ENCODE measurements around the gene POLR2H.

POLR2H gene

GRCh38 chr3:184379358-184380184 lies 18.1 kb downstream of the POLR2H start, which contains the start of gene CHRD:
Gene CHRD (plus strand): TSS chr3:184380054. CDS start chr3:184380319, 265 bp downstream.
- TF ChIP-seq GATA3 (IDR thresholded peaks at IDR 0.05; ENCODE audit: low read depth, low read length) (no peak), GATA2 (IDR thresholded peaks at IDR 0.05; ENCODE audit: low read depth, low read length) (no peak)

DNA sequence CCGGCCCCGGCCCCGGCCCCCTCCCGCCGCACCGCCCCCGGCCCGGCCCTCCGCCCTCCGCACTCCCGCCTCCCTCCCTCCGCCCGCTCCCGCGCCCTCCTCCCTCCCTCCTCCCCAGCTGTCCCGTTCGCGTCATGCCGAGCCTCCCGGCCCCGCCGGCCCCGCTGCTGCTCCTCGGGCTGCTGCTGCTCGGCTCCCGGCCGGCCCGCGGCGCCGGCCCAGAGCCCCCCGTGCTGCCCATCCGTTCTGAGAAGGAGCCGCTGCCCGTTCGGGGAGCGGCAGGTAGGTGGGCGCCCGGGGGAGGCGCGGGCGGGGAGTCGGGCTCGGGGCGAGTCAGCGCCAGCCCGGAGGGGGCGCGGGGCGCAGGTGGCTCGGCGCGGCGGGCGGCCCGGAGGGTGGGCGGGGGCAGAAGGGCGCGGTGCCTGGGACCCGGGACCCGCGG lies 18.7 kb downstream of the POLR2H start:
- no peak for TF ChIP-seq GATA2 (IDR thresholded peaks at IDR 0.05; ENCODE audit: low read depth, low read length)
- TF ChIP-seq GATA3 (IDR thresholded peaks at IDR 0.05; ENCODE audit: low read depth, low read length), result no peak

GRCh38 chr3:184380627-184381260 lies 19.2 kb downstream of the POLR2H start:
- no peak for TF ChIP-seq GATA2 (IDR thresholded peaks at IDR 0.05; ENCODE audit: low read depth, low read length)
- TF ChIP-seq GATA3 (IDR thresholded peaks at IDR 0.05; ENCODE audit: low read depth, low read length), result no peak

GRCh38 chr3:184381261-184382224 lies 20.0 kb downstream of the POLR2H start:
- TF ChIP-seq GATA3 (IDR thresholded peaks at IDR 0.05; ENCODE audit: low read depth, low read length) (no peak), GATA2 (IDR thresholded peaks at IDR 0.05; ENCODE audit: low read depth, low read length) (no peak)

DNA sequence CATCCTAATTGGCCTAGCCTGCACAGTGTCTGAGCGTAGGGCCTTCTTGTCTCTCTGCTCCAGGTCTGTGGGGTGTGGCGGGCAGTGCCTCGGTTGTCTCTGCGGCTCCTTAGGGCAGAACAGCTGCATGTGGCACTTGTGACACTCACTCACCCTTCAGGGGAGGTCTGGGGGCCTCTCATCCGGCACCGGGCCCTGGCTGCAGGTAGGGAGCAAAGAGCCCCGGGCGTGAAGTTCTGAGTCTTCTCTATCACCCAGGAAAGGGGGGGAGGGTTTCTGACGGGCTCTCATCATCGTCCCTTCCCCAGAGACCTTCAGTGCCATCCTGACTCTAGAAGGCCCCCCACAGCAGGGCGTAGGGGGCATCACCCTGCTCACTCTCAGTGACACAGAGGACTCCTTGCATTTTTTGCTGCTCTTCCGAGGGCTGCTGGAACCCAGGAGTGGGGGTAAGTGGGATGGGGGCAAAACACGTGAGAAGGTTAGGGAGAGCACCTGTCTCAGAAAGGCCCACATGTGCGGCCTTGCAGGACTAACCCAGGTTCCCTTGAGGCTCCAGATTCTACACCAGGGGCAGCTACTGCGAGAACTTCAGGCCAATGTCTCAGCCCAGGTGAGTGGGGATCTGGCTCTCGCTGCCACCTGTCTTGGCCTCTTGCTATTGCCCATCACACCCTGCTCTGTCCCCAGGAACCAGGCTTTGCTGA lies 21.0 kb downstream of the POLR2H start:
- TF ChIP-seq GATA2 (IDR thresholded peaks at IDR 0.05; ENCODE audit: low read depth, low read length), result no peak
- TF ChIP-seq GATA3 (IDR thresholded peaks at IDR 0.05; ENCODE audit: low read depth, low read length), result no peak

DNA sequence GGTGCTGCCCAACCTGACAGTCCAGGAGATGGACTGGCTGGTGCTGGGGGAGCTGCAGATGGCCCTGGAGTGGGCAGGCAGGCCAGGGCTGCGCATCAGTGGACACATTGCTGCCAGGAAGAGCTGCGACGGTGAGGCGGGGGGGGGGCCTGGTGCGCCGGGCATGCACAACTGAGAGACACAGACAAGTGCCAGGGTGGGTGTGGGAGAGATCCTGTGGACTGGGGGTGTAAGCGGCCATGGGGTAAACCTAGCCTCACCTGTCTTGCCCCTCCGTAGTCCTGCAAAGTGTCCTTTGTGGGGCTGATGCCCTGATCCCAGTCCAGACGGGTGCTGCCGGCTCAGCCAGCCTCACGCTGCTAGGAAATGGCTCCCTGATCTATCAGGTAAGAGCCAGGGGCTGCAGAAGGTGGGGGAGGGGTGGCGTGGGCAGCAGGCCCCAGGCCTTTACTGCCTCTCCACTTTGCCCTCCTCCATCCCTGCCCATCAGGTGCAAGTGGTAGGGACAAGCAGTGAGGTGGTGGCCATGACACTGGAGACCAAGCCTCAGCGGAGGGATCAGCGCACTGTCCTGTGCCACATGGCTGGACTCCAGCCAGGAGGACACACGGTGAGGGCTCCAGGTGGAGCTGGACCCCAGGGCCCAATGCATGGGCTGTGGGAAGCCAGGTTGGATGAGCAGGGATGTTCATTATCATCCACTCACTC lies 21.7 kb downstream of the POLR2H start:
- TF ChIP-seq GATA3 (IDR thresholded peaks at IDR 0.05; ENCODE audit: low read depth, low read length) (no peak), GATA2 (IDR thresholded peaks at IDR 0.05; ENCODE audit: low read depth, low read length) (no peak)

DNA sequence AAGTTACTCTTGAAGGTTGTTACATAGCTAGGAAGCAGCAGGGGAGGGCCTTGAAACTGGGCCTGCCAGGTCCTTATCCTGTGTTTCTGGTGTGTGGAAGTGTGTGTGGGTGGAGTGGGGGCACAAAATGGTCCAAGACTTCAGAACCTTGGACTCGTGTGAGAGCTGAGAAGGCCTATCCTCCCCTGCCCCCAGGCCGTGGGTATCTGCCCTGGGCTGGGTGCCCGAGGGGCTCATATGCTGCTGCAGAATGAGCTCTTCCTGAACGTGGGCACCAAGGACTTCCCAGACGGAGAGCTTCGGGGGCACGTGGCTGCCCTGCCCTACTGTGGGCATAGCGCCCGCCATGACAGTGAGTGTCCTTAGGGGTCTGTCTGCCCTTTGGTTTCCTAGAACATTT lies 22.8 kb downstream of the POLR2H start:
- no peak for TF ChIP-seq GATA2 (IDR thresholded peaks at IDR 0.05; ENCODE audit: low read depth, low read length)
- TF ChIP-seq GATA3 (IDR thresholded peaks at IDR 0.05; ENCODE audit: low read depth, low read length), result no peak

DNA sequence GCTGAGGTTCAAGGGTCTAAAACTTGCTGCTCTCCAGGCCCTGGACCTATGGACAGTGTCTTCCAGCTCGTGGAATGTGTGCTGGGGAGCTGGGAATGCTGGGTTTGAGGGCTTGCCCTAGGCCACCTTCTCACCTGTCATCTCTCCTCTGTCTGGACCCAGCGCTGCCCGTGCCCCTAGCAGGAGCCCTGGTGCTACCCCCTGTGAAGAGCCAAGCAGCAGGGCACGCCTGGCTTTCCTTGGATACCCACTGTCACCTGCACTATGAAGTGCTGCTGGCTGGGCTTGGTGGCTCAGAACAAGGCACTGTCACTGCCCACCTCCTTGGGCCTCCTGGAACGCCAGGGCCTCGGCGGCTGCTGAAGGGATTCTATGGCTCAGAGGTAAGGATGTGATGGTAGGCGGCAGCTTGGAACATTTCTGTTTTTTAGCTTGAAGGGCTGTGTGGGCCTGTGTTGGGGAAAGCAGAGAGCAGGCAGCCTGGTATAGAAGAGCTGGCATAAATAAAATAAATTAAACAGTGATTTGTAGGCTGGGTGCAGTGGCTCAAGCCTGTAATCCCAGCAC lies 23.4 kb downstream of the POLR2H start:
- TF ChIP-seq GATA2 (IDR thresholded peaks at IDR 0.05; ENCODE audit: low read depth, low read length), result no peak
- TF ChIP-seq GATA3 (IDR thresholded peaks at IDR 0.05; ENCODE audit: low read depth, low read length), result no peak

DNA sequence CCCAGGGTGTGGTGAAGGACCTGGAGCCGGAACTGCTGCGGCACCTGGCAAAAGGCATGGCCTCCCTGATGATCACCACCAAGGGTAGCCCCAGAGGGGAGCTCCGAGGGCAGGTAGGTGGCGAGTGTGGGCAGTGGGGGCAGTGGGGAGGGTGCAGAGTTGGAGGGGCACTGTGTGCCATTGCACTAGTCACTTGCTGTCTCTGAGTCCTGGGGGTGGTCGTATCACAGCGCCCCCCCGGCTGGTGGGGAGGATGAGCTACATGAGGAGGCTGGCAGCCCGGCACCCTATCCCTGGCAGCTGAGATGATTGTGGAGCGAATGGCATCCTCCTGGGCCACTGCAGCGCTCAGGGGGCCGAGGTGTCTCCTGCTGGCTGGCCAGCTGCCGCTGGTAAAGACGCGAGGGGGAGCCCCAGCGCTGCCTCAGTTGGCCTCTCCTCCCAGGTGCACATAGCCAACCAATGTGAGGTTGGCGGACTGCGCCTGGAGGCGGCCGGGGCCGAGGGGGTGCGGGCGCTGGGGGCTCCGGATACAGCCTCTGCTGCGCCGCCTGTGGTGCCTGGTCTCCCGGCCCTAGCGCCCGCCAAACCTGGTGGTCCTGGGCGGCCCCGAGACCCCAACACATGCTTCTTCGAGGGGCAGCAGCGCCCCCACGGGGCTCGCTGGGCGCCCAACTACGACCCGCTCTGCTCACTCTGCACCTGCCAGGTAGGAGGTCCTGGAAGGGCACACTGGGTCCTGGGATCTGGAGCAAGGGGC lies 24.7 kb downstream of the POLR2H start:
- TF ChIP-seq GATA2 (IDR thresholded peaks at IDR 0.05; ENCODE audit: low read depth, low read length) (no peak), GATA3 (IDR thresholded peaks at IDR 0.05; ENCODE audit: low read depth, low read length) (no peak)

GRCh38 chr3:184387174-184387714 lies 25.7 kb downstream of the POLR2H start:
- TF ChIP-seq GATA3 (IDR thresholded peaks at IDR 0.05; ENCODE audit: low read depth, low read length) (no peak), GATA2 (IDR thresholded peaks at IDR 0.05; ENCODE audit: low read depth, low read length) (no peak)

DNA sequence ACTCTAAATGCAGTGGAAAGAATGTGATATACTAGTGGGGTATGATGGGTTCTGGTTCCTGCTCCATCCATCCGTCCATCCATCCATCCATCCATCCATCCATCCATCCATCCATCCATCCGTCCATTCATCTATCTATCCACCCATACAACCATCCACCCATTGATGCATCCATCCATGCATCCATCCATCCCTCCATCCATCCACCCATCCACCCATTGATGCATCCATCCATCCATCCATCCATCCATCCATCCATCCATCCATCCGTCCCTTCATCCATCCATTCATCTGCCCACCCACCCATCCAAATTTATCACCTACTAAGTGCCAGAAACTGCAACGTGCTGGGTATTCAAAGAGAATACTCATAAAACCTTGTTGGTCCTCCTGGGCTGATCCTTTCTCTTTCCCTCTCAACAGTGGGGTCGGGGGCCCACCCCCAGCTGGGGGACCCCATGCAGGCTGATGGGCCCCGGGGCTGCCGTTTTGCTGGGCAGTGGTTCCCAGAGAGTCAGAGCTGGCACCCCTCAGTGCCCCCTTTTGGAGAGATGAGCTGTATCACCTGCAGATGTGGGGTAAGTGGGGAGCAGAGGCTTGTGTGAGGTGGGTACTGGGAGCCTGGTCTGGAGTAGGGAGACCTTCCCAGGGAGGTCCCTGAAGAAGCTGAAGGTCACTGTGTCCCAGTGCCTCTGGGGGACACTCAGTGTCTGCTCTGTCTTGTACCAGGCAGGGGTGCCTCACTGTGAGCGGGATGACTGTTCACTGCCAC lies 26.8 kb downstream of the POLR2H start:
- TF ChIP-seq GATA2 (IDR thresholded peaks at IDR 0.05; ENCODE audit: low read depth, low read length) (no peak), GATA3 (IDR thresholded peaks at IDR 0.05; ENCODE audit: low read depth, low read length) (no peak)
